Renal cortical epithelial cell (primary cell): Measurements from ENCODE around the gene PSMB11. TPM values are rescaled to one million over a fixed set of nuclear protein-coding genes. Genes with fewer than 3 reads are reported as not detected.

ENCODE experiments used
- DNase-seq: peaks from one replicate; pipeline ENCODE4 v3.0.0-alpha.2; 2011; ENCODE audit warnings: low read depth
- total RNA-seq: library from RNA; depleted of rRNA; stranded (reverse); fragments of >200 nt; gene quantifications from 2 replicates; pipeline ENCODE4 v1.2.3, GENCODE V29; 2014

Gene PSMB11
- total RNA-seq, 1 donor from 2014 or later = not detected

DNA sequence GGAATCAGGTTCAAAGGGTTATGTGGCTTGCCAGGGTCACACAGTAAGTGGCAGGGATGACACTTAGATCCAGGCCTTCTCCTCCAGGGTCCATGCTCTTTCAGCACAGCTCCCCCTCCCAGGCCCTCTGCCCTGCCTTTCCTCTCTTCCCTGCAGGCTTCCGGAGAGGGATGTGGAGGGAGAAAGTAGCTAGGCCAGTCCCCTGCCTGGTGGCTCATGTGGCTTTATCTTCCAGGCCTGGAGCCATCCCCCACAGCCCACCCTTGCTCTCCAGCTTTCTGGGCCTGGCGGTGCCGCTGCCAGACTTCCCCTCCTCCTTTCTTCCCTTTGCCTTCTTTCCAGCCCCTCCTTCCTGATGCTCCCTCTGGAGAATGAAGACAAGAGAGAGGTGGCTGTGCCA, 1.7 kb downstream of the PSMB11 start:
- DNase-seq = no peak

DNA sequence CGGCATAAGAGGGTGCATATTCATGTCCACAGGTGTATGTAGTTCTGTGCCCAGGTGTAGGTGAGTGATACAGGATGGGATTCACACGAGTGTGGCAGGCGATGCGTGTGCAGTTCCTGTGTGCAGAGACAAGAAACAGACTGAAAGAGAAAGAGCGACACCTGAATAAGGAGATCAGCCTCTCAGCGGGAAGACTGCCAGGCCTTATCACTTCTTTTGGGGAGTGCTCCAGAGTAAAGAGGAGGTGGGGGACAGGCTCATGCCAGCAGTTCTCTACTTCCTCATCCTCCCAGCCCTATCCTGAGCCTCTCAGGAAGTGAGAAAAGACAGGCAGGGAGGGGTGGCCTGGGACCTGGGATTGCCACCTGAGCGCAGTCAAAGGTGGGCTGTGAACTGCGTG, 2.8 kb downstream of the PSMB11 start:
- DNase-seq = no peak

DNA sequence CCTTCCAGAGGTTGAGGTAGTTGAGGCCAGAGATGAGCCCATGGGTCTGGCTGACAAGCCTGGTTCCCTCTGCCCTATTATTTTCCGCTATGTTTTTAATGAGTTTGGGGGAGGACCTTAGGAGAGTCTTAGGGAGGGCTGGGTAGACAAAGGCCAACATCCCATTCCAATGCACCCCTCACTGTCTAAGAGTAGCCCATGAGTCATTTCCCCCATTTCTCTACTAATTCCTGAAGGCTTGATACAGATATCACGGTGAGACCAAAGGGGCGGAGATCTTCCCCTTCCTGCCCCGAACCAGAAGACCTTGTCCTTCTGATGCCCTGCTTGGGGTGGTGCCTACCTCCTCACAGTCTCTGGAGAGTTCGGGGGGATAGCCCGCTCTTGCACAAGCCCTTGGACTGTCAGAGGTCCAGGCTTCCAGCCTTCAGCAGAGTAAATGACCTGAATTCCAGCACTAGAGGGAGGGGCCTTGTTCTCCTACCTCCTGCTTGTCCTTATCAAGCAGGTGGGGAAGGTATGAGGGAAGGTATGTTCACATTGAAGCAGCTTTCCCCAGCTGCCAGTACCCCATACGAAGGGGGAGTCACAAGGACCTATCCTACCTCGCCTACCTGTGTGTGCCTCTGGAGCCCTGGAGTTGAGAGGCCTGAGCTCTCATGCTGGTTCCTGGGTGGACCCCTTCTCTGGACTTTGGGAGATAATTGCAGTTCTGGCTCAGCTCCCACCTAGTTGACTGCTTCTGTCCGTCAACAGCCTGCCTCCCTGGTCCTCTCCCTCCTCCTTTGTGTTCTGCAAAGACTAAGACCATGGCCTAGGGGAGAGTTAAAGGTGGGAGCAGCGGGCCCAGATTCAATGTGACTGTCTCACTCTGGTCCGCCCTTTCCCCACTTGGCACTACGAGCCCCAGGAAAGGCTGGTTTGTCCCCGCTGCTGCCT, 3.7 kb downstream of the PSMB11 start:
- DNase-seq = no peak

DNA sequence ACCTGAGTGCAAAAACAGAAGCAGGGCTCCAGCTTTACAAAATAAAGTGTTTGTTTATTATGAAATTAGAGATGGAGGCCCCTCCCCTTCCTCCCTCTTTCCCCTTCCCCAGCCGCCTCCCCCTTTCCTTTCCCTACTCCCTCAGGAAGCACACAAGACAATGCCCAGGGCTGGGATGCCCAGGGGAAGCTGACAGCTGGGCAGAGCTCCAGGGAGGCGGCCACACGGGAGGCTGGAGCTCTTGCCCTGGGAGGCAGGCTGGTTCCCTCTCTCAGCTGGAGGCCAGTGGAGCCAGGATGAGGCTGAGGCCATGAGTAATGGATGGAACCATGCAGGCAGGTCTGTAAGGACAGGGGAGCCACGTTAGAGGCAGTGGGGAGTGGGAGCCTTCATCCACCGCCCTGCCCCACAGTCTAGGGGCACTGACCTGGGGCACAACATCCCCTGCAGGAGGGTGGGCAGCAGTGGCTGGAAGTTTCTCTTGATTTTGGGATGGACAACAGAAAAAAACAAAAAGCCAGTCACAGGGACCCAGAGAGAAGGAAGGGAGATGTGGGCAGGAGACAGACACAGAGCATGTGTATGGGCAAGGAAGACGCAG, 5.1 kb downstream of the PSMB11 start:
- DNase-seq = no peak

DNA sequence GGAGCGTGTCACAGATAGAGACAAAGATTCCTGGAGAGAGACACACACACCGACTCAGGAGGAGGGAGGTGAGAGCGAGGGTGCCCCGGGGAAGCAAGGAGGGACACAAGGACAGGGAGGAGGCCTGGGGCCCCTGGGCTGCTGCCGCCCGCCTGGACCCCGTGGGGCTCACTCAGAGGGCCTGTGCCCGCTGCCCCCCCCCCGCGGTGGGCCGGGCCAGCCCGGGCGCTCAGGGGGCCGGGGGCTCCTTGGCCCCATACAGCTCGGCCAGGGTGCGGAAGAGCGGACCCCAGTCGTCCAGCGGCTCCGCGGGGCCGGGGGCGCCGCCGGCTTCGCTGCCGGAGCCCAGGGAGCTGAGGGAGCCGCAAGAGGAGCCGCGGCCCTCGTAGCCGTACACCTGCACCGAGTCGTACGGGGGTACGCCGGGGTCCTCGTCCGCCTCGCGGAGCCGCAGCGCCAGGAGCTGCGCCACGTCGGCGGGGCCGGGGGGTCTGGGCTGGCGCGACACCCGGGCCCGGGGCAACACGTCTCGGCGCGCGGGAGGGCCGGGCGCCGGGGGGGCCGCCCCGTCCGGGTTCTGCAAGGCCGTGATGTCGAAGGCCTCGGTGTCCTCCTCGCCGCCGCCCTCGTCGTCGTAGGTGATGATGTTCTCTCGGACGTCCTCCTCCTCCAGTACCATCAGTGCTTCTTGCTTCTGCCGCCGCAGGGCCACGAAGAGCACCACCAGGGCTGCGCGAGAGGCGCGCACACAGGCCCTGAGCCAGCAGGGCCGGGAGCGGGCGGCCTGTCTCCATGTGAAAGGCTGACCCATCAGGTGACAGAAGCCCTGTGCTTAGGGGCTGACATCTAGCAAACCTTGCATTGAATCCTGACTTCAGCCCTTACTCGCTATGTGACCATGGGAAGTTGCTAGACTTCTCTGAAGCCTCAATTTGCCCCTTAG, 6.0 kb downstream of the PSMB11 start:
- no peak for DNase-seq

DNA sequence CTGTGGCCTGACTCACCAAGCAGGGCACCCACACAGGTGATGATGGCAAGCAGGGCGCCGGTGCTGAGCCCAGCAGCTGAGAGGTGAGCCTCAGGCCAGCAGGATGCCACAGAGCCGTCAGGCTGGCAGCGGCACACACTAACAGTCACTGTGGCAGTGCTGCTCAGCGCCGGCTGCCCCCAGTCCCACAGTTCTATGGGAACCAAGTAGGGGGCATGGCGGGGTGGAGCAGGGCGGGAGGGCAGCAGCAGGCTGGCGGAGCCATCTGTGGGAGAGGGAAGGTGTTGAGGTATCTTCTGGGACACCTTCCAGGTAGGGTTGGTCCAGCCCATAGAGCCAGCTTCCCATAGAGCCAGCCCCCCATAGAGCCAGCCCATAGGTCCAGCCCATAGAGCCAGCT, 7.0 kb downstream of the PSMB11 start:
- DNase-seq = no peak

DNA sequence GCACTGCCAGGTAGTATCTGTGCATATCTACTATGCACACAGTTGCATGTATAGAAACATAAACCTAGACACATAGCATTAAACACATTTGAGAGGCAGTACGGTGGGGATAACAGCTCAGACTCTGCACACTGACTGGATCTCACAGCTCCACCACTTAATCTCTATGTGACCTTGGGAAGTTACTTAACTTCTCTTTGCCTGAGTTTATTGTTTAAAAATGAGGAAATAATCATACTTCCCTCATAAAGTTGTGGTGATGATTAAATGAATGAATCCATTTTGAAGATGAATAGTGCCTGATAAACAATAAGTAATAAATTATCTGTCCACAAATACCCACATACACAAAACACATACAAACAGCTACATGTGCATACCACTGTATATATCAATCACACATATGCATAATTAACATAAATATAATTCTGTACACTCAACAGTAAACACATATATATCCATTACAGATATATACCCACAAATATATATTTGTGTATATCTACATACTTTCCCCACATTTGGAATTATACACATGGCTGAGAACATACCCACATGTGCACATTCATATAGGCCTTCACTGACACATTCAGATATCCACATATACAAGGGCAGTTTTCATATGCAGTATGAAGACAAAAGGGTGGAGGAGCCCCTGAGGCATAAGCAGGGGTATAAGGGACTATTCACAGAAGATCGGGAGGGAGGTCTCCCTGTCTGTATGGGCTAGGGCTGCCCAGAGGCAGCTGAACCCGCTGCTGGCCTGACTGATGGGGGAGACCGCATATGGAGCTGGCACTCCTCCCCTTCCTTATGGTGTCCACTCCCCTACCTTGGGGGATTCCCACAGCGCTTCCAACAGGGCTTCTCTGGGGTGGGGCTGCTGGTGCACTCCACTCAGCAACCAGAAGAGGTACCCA, 9.4 kb downstream of the PSMB11 start:
- DNase-seq = no peak

DNA sequence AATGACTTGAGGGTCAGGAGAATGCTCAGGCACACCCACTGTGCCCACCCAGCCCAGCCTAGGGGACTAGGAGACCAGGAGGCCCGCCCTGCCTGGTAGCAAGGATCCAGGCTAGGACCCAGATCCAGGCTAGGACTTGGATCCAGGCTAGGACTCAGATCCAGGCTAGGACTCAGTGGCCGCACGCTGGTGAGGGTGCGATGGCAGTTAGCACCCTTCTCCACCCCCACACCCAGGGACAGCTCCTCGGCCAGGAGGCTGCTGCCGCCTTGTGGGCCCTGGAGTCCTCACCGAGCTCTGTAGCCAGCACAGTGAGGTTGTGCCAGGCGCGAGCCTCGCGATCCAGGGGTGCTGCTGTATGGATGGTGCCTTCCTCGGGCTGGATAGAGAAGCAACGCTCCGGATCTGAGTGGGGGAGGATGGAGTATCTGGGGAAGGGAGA, 10.2 kb downstream of the PSMB11 start:
- DNase-seq = no peak

DNA sequence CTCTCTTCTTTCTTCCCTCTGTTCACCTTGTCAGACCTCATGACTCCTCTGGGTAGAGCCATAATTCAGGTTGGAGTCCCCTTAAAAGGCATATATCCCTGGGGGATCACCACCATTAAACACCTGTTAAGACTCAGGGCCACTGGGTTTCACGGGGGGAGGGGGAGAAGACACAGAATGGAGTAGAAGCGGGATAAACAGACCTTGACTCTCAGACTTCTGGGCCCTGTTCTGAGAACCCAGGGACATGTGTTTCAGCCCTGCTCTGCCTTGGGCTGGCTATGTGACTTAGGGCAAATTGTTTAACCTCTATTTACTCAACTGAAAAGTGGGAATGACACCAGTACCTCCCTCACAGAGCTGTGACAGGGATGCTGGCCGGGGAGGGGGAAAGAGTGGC, 10.7 kb downstream of the PSMB11 start:
- DNase-seq = no peak

DNA sequence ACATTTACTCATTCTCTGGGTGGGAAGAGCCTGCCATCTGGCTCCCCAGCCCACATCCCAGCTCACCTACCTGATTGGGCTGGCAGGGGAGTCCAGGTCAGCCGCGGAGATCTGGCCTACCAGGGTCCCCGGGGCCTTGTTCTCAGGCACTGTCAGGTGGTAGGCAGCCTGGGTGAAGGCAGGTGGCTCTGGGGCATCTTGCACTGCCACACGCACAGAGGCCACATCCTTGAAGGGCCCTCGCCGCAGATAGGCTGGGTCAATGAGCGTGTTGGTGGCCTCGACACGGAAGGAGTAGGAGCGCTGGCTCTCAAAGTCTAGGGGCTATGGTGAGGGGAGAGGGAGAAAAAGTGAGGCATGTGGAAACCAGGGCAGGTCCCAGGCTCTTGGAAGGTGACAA, 11.4 kb downstream of the PSMB11 start:
- DNase-seq = no peak

DNA sequence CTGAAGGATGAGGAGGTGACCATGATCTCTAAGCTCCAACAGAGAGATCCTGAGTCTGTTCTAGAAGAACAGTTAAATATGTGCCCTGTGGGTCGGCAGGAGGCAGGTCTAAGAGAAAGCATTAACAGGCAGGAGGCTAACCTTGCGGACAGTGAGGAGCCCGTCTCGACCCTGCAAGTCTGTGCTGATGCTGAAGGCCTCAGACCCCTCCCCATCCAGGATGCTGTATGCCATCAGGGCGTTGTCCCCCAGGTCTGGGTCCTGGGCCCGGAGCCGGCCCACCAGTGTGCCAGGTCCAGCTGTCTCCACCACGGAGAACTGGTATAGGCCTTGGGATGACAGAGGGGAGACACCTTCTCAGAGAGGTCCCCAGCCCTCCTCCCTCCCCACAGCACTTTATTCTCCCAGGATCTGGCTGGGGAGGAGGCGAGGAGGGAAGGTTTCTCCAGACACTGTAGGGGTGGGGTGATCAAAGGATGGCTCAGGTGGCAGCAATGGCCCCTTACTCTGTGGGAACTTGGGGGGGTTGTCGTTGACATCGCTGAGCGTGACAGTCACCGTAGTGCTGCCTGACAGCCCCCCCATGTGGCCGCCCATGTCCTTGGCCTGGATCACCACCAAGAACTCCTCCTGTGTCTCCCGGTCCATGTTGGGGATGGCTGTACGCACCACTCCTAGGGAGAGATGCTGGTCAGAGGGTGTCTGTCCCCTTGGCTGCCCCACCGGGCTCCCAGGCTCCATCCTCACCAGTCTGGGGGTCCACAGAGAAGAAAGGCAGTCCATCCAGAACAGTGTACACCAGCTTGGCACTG, 12.2 kb downstream of the PSMB11 start:
- DNase-seq = no peak

DNA sequence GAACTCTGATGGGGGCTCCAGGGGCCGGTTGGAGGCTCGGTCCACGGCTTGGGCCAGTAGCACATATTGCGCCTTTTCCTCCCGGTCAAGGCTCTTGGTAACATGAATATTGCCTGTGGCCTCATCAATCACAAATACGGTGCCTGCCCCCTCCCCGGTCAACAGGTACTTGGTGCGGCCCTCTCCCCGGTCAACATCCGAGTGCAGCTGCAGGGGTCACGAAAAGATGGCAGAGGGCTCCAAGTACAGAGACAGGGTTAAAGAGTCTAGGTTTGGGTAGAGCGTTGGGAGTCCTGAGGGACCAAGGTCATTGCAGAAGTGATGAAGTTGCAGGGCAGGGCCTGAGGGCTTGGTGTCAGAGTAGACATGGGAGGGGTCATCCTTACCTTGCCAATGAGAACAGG, 13.1 kb downstream of the PSMB11 start:
- DNase-seq = no peak

DNA sequence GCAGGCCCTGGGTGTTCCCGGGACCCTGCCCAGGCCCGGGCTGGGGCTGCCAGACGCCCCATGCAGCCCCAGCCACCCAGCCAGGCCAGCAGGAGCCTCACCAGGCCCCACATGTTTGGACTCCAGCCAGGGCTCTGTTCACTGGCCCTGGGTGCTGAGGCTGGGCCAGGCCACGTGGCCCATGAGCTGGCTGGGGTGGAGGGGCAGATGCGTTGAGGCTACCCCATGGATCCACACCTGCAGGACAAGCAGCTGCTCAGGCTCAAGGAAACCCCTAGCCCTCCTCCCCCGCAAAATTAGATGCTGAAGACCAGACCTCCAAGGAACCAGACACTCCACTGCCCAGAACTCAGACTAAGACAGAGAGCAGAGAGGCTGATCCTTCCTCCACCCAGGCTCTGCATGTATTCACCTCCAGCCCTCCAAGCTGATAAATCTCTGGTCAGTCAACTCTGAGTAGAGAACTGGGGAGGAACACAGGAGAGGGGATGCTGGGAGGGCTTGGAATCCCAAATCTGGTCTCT, 13.7 kb downstream of the PSMB11 start:
- no peak for DNase-seq

DNA sequence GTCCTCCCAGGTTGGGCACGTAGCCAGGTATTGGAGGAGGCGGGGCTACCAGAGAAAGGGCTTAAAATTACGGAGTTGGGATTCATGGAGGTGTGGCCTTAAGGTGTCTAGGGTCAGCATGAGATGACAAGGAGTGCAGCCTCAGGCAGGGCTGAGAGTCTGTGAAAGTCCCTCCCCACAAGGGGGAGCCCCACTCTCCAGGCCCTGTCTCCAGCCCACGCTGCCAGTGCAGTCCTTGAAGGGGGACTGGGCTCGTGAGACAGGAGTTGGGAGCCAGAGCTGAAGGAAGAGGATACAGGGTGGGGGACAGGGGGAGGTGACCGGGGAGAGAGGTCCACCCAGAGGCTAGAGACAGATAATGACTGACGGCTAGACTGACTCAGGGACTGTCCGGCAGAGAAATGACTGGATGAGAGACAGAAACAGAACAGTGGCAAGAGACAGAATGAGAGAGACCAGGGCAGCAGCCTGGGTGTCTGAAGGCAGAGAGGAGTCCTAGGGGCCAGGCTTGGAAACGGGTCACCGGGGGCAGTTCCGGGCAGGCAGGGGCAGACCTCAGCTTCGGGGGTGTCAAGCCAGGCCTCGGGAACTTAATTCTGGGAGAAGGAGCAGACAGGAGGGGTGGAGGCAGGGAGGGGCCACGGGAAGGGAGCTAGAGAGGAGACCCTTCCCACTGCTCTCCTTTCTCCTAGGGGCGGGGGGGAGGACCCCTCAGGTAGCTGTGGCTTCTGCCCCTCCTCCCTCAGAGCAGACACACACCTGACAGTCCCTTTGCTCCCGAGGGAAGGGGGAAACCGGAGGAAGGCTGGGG, 14.3 kb downstream of the PSMB11 start:
- peak; percentile 47 for DNase-seq

DNA sequence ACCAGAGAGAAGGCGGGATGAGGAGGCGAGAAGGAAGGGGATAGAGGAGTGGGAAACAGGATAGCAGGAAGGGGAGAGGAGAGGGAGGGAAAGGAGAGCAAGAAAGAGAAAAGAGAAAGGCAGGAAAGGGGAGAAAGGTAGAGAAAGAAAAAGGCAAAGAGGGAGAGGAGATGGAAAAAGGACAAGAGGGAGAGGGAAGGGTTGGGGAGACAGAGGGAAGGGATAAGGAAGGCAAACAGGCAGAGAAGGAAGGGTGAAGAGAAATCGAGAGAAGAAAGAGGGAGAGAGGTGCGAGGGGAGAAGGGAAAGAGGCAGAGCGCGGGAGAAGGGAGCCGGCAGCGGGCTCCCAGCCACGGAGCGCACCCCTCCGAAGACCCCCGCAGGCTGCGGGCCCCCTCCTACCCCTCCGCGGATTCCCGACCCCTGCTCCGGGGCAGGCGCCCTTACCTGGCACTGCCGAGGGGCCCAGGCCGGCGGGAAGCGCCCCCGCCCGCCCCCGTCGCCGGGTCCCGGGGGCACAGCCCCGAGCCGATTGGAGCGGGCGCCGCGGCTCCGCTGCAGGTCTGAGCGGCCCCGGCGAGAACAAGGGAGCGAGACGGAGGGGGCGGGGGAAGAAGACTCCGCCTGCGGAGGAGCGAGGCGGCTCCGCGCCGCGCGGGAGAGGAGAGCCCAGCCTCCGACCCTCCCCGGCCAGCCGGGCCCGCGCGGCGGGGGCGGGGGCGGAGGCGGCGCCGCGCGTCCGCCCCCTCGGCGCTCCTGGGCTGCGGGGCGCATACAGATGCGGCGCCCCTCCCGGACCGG, 15.1 kb downstream of the PSMB11 start, which contains the start of gene CDH24:
CDH24 (minus strand) TSS at position 565 of the 801 bp plus-strand sequence. CDS start 1,787 bp downstream, outside the sequence.
- DNase-seq = peak; percentile 16

DNA sequence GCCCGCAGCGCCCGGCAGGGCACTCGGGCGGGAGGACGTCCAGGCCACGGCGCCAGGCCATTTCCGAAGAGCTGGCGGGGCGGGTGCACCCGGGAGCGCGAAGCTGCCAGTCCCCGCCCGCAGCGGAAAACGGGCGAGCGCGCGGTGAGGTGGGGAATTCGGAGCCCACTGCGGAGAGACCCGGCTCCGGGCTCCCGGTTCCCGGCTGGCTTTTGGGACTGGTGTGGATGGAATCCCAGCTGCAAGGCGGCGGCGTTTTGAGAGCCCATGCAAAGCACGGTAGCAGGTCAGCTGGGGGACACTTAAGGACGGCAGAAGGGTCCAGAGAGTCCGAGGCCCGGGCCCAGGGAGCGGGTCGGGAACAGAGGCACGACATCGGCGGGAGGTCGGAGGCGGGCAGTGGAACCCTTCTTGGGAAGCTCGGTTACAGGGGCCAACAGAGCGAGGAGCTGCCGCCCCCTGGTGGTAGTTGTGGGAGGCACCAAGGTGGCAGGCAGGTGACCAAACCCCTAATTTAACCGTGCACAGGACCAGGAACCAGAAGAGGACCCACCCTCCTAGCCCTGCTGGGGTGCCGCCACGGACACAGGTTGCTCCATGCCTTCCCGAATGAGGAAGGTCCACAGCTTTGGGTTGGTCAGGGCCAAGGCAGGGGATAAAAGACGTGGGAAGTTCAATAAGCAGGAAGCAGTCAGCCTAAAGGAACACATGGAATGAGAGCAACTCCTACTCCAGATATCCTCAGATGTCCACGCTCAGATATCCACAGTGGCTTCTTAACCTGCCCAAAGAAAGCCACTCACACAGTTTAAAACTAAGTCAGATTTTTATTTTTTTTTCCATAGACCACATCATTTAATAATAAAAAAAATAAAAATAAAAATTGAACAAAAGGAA, 16.0 kb downstream of the PSMB11 start:
- DNase-seq = peak; percentile 64
